Lower lobe of right lung (tissue), 2 donors: Measurements from ENCODE around the gene PGAP3. TPM values are rescaled to one million over a fixed set of nuclear protein-coding genes. Genes with fewer than 3 reads are reported as not detected.

Experiments
- ATAC-seq, 2 donors: fragments of 200-7000 bp; cut with Tn5 transposase; one replicate each; pipeline ENCODE4 v1.9.1; 2020 to 2022; ENCODE audit warnings: mild to moderate bottlenecking in 2 of 2, moderate library complexity in 2 of 2
- DNase-seq: peaks from one replicate; pipeline ENCODE4 v3.0.0-alpha.2; 2020
- H3K27ac ChIP-seq: fragments of 200-600 bp; one replicate; pipeline ENCODE4 v1.8.0; 2022
- H3K27me3 ChIP-seq: fragments of 200-600 bp; one replicate; pipeline ENCODE4 v1.8.0; 2022; ENCODE audit warnings: low read depth
- H3K36me3 ChIP-seq: fragments of 200-600 bp; one replicate; pipeline ENCODE4 v1.8.0; 2022; ENCODE audit warnings: mild to moderate bottlenecking
- H3K4me1 ChIP-seq: fragments of 200-600 bp; one replicate; pipeline ENCODE4 v1.8.0; 2022
- H3K4me3 ChIP-seq: fragments of 200-600 bp; one replicate; pipeline ENCODE4 v1.8.0; 2022; ENCODE audit warnings: mild to moderate bottlenecking
- H3K9me3 ChIP-seq: fragments of 200-600 bp; one replicate; pipeline ENCODE4 v1.8.0; 2022
- CTCF ChIP-seq: fragments of 200-600 bp; IDR thresholded peaks from one replicate; pipeline ENCODE4 v1.8.0; 2022; ENCODE audit warnings: antibody characterized with exemption, mild to moderate bottlenecking
- intact Hi-C: fragments of 100-400 bp; cut with DNase I; formaldehyde crosslinking; loops from one replicate; pipeline ENCODE4 v1.11.0; 2022
- total RNA-seq: library from RNA; stranded (reverse); fragmentation: NEBNext Ultra II Directional; extraction: Animal tissue kit (Norgen Biotek cat#: 25700); gene quantifications from one replicate; pipeline ENCODE4 v1.2.1, GENCODE V29; 2021
- donor health status: DM: no; HTN: yes; CAD: no; lungs with severe emphysema.

The PGAP3 gene
- total RNA-seq, 1 donor from 2014 or later = 20.7 TPM

- Histone ChIP-seq H3K4me1 (peaks cover 56% of the 10 kb centered on the region), H3K27me3 (peaks cover 4% of the 10 kb centered on the region), H3K9me3 (no peaks in the 10 kb centered on the region), H3K27ac (peak overlapping the region; percentile 89), H3K4me3 (peak overlapping the region; percentile 71), H3K36me3 (no peaks in the 10 kb centered on the region)
- intact Hi-C loops = no loop called here
- TF ChIP-seq CTCF = no peak
- peak in 1 of 2 donors; percentile 3 for ATAC-seq
- DNase-seq = no peak
Observed at GRCh38 chr17:39636587-39636926, 51.3 kb downstream of the PGAP3 start.

- DNase-seq = no peak
- no peaks in the 10 kb centered on the region for H3K36me3 ChIP-seq
- H3K9me3 ChIP-seq = no peaks in the 10 kb centered on the region
- peak overlapping the region; percentile 89 for H3K27ac ChIP-seq
- H3K4me3 ChIP-seq = no peak overlapping the region
- intact Hi-C loops = no loop called here
- TF ChIP-seq CTCF = no peak
- ATAC-seq = no peak
- peaks cover 47% of the 10 kb centered on the region for H3K4me1 ChIP-seq
- H3K27me3 ChIP-seq = peaks cover 4% of the 10 kb centered on the region
Observed at GRCh38 chr17:39635614-39636176, 52.2 kb downstream of the PGAP3 start.

GRCh38 chr17:39634384-39634871, 53.4 kb downstream of the PGAP3 start:
- intact Hi-C loops = no loop called here
- H3K4me3 ChIP-seq = no peak overlapping the region
- H3K27ac ChIP-seq = no peak overlapping the region
- ATAC-seq = no peak
- DNase-seq = no peak
- peaks cover 4% of the 10 kb centered on the region for H3K27me3 ChIP-seq
- H3K36me3 ChIP-seq = no peaks in the 10 kb centered on the region
- H3K4me1 ChIP-seq = peaks cover 34% of the 10 kb centered on the region
- H3K9me3 ChIP-seq = no peaks in the 10 kb centered on the region
- TF ChIP-seq CTCF = peak; percentile 66

DNA sequence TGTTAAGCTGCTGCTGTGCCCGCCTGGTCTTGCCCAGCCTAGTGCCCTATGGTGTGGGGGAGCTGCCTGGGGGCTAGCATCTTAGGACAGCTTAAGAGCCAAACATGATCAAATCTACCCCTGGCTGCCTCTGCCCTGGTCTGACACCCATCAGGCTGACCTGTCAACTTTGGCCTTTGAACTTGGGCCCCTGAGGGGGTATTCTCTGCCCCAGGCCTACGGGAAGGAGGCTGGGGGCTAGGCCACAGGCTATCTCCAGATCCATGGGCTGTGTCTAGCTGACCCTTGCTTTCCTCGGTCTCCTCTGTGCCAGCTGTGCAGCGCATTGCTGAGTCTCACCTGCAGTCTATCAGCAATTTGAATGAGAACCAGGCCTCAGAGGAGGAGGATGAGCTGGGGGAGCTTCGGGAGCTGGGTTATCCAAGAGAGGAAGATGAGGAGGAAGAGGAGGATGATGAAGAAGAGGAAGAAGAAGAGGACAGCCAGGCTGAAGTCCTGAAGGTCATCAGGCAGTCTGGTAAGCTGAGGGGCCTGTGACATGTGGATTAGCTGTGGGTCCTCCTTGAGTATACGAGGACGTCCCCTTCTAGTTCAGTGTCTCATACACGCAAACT, 54.2 kb downstream of the PGAP3 start:
- Histone ChIP-seq H3K4me3 (no peak overlapping the region), H3K9me3 (no peaks in the 10 kb centered on the region), H3K4me1 (peaks cover 27% of the 10 kb centered on the region), H3K27me3 (peaks cover 4% of the 10 kb centered on the region), H3K36me3 (no peaks in the 10 kb centered on the region), H3K27ac (no peak overlapping the region)
- TF ChIP-seq CTCF = no peak
- ATAC-seq (no peak), DNase-seq (no peak)
- intact Hi-C loops = no loop called here

- H3K27ac ChIP-seq = peak overlapping the region; percentile 56
- no peak for DNase-seq
- TF ChIP-seq CTCF = no peak
- intact Hi-C loops = no loop called here
- H3K9me3 ChIP-seq = no peaks in the 10 kb centered on the region
- peaks cover 16% of the 10 kb centered on the region for H3K4me1 ChIP-seq
- ATAC-seq = no peak
- no peaks in the 10 kb centered on the region for H3K36me3 ChIP-seq
- peak overlapping the region; percentile 27 for H3K4me3 ChIP-seq
- H3K27me3 ChIP-seq = peaks cover 10% of the 10 kb centered on the region
Observed at GRCh38 chr17:39632153-39632941, 55.5 kb downstream of the PGAP3 start.
